NCI-H748 (cell line): ENCODE results near the gene OSGEPL1.
"Not testable (repeated sequence)": the region's sequence is repeated elsewhere in the genome, so short reads cannot be mapped to it uniquely, and the experiment has no call there.

Source experiments
- DNase-seq: peaks from one replicate; lab custom pipeline; 2025; ENCODE audit not compliant: unreplicated experiment; lab: John Stamatoyannopoulos, UW

OSGEPL1 gene, protein sequence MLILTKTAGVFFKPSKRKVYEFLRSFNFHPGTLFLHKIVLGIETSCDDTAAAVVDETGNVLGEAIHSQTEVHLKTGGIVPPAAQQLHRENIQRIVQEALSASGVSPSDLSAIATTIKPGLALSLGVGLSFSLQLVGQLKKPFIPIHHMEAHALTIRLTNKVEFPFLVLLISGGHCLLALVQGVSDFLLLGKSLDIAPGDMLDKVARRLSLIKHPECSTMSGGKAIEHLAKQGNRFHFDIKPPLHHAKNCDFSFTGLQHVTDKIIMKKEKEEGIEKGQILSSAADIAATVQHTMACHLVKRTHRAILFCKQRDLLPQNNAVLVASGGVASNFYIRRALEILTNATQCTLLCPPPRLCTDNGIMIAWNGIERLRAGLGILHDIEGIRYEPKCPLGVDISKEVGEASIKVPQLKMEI

DNA sequence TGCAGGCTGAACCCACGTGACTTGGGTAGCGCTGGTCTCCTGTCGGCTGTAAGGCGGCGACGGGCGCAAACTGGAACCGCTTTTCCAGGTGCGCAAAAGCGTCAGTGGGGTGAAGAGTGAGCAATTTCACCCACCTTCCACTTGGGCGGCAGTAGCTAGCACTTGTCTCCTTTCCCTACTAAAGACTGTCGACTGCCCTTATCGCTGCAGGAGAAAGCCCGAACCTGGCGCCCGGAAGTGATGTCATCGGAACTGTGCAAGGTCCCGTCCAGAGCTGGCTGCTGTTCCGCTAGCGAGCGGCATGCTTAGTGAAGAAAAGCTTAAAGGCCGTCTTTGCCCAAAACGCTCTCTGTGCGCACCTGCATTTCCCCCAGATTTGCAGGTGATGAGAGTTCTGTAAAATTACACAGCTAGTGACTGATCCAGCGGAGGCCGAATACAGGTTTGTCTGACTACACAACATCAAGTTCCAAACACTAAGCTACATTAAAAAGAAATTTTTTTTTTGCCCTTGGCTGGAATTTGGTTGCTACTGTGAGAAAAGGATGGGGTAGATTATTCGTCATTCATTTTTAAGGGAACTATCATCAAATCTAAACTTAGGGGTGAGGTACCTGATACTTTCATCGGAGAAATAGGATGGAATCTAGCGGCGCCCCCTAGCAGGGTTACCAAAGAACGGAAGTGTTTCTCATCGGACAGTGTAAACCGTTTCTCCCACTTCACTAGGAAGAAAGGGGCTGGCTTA, at the start of gene OSGEPL1:
Gene OSGEPL1, minus strand, starts transcription at position 242 of the 748 bp plus-strand sequence. CDS start 1,152 bp downstream, outside the sequence.
- peak; percentile 99 for DNase-seq

DNA sequence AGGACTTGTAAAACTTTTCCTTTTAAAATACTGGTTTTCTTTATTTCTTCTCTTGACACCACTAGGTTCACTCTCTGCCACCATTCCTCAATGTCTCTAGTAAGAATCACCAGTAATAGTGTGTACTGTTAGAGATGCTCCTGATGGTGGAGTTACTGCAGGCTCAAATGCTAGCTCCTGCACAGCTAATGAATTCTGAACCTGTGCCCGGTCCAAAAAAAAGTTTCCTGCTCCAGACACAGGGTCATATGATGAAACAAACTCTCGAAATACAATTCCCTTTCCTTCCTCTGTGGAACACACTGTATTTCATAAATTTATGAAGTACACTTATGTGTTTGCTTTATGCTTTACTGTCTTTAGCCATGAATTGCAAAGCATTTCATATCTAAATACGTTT, 40.8 kb upstream of the OSGEPL1 start:
- DNase-seq, result no peak

- DNase-seq, result no peak
Measured at GRCh38 chr2:189802396-189802912, 39.9 kb upstream of the OSGEPL1 start.

GRCh38 chr2:189799531-189799930, 36.9 kb upstream of the OSGEPL1 start:
- no peak for DNase-seq

DNA sequence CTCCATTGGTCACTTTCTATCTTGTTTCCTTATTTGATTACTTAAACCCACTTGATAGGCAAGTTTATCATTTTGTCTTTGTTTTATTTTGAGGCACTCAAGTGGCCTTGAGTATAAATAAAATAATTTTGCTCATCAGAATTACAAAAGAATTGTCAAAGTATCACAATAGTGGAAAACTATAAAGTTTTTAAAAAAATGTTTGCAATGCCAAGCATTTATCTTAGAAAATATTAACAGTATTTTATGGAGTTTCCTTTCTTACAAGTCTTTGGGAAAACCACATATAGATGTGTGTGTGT, 36.4 kb upstream of the OSGEPL1 start:
- no peak for DNase-seq

DNA sequence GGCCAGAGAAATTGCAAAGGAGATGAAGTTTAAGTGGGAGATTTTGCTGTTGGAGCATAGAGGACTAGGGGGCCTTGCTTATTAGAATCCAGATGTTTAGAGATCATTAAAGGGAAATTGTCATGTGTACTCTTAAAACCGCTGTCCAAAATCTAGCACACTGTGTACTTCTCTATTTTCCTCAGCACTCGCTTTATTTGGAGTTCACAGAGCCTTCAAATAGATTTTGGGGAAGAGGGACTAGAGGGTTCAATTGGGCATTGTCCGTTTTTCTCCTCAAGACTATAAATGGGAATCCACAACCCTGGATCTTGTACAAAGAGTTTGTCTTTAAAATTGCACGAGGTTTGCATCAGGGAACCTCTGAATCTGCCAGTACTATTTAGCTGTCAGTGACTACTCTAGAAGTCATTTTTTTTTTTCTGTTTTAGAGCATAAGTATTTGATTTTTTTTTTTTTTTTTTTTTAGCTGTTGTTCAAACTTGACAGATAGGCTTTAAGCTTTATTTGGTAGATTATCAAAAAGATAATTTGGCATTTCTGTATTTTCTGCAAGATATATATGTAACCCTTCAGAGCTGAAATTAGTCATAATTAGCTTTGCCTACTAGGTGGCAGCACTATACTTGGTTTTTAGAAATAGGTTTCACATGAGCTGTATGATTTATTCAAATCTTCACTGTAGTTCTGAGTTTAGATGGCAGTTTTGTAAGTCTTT, 35.9 kb upstream of the OSGEPL1 start:
- DNase-seq, result peak; percentile 39

DNA sequence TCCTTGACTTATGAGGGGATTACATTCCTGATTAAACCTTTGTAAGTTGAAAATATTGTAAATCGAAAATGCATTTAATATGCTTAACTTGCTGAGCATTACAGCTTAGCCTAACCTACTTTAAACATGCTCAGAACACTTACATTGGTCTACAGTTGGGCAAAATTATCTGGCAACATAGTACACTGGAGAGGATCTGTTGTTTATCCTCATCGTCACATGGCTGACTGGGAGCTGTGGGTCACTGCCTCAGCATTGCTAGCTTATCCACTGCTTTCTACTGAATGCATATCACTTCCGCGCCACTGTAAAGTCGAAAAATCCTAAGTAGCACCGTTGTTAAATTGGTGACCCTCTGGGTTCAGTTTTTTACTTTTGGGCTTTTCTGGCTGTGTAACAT, 35.3 kb upstream of the OSGEPL1 start:
- no peak for DNase-seq

GRCh38 chr2:189794310-189794709, 31.7 kb upstream of the OSGEPL1 start:
- DNase-seq, result no peak

DNA sequence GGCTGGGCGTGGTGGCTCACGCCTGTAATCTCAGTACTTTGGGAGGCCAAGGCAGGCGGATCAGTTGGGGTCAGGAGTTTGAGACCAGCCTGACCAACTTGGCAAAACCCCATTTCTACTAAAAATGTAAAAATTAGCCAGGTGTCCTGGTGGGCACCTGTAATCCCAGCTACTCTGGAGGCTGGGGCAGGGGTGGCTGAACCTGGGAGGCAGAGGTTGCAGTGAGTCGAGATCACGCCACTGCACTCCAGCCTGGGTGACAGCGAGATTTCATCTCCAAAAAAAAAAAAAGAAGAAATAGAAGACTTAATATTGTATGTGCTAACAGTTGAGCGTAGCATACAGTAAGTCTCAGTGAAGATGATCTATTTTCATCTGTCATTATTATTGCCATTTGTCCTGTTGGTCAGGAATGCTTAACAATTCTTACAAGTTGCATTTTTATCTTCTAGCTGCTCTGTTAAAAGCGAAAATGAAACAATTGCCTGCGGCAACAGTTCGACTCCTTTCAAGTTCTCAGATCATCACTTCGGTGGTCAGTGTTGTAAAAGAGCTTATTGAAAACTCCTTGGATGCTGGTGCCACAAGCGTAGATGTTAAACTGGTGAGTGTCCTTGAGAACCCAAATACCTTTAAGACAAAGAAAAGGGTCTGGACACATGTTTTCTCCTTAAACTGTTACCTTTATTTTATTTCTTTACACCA, 28.9 kb upstream of the OSGEPL1 start:
- no peak for DNase-seq

GRCh38 chr2:189783927-189784867, 21.6 kb upstream of the OSGEPL1 start, which contains the start of the genes ORMDL1 and PMS1:
TSS of gene ORMDL1 (minus strand) at chr2:189784339. CDS start at chr2:189782595, 1,744 bp downstream.
TSS of gene PMS1 (plus strand) at chr2:189784450. CDS start at chr2:189791810, 7,360 bp downstream.
- DNase-seq, result peak; percentile 99

DNA sequence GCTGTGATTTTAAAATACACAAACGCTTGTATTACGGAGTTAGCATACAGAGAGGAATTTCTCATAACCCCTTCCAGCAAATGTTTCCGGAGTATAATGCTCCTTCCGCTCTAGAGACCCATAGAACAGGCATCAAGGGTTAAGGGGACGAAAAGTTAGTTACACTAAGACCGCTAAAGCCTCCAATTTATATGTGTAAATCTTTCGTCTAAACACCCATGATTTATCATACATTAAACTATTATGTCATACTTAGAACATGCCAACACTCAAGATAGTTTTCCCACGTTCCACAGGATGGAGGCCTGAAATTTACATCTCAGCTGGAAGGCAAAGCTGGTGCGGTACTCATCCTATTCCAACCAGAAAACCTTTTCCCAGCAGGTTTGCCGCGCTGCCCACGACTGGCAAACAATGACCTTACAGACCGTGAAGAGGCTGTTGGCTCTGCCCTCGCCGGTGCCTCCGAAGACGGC, 20.9 kb upstream of the OSGEPL1 start:
- DNase-seq, result peak; percentile 81

DNA sequence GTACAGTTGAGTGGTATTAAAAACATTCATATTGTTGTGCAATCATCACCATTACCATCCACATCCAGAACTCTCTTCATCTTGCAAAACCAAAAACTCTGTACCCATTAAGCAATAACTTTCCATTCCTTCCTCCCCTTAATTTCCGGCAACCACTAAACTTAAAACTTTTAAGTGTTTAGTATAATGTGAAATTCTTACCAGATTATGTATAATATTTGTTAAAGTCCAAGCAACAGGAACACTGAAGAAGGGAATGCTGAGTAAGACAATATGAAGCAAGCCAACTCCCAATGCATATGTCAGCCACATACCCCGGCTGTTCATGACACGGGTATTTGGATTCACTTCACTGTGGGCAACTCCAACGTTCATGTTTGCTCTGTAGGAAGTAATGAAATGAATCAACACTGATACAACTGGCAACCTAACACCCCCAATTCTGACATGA, 19.7 kb upstream of the OSGEPL1 start:
- no peak for DNase-seq

GRCh38 chr2:189772212-189772611, 9.6 kb upstream of the OSGEPL1 start:
- DNase-seq, result no peak

GRCh38 chr2:189770590-189771322, 8.2 kb upstream of the OSGEPL1 start:
- DNase-seq, result no peak

DNA sequence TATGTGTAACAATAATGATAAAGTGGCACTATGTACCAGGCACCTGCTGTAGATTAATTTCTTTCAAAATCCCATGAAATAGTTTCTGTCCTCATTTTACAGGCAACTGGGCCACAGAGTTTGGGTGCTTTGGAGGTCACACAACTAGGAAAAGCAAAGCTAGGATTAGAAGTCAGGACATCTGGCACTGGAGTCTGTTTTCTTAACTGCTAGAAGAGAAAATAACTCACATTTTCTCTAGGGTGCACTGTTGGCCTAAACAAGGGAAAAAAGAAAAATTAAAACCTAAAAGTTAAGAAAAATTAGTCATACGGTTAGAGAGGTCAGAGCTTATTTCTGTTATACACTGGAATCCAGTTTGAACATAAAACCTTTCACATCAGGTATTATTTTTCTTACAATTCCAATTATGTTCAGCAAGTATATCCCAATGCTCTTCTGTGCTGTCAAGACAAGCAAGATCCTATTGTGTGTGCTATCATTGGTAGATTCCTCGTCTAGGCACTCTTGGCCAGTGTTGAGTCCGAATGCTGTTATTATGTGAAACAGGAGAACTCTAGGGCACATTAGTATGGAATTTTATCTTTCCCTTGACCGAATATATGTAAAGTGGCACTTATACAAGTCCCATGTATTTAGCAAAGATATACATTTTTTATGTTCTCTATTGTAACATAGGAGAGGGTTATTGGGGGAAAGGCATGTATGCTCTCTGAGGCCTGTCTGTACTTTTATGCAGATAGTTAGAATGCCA, 1.5 kb upstream of the OSGEPL1 start:
- peak; percentile 6 for DNase-seq

- no peak for DNase-seq
Measured at GRCh38 chr2:189762229-189762550, 402 bp downstream of the OSGEPL1 start.

GRCh38 chr2:189760154-189760553, 2.4 kb downstream of the OSGEPL1 start:
- DNase-seq, result not testable (repeated sequence)

DNA sequence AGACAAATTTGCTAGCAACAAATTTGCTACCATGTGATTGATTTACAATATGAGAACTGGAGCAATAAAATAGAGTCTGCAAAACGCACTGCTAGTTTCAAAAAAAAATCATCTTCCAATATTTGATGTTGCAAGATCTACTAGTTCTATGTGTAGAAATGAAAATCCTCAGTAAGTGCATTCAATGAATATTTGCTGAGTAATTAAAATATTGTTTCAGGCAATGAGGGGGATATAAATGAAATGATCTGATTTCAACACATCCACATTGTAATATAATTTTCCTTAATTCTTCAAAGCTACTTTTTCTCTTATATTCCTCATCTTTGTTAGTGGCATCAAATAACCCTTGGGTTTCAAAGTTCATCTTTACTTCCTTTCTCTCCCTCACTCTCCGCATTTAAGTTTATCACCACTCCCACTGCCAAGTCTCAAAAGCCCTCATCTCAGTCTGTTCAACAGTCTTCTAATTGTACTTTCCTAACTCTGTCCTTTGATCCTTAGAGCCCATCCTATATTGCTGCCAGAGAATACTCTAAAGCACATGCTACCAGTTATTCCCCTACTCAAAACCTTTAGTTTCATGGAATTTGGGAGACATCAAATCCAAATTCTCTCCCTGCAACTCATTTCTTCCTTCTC, 6.2 kb downstream of the OSGEPL1 start:
- DNase-seq, result no peak
